SK-N-SH (cell line): ENCODE results near the gene TRMT1L. TPM values are rescaled to one million over a fixed set of nuclear protein-coding genes. Genes with fewer than 3 reads are reported as not detected.

ENCODE experiments used
- CTCF ChIA-PET: fragments of 300-600, 350-600 bp; formaldehyde crosslinking; extraction: SDS; loops from one replicate; lab custom pipeline; 2021; lab: Yijun Ruan, JAX
- POLR2A ChIA-PET: fragments of 350-600 bp; sonication (Branson Sonifier 250); formaldehyde crosslinking; extraction: SDS; loops from one replicate; lab custom pipeline; 2020; ENCODE audit warnings: antibody characterized with exemption, inconsistent platforms; lab: Yijun Ruan, JAX
- DNase-seq: peaks from one replicate; pipeline ENCODE4 v3.0.0; 2012
- H2AFZ ChIP-seq: fragments of 200-600 bp; sonication (generic); 2 replicates; pipeline ENCODE4 v1.8.1; 2016; ENCODE audit warnings: antibody characterized with exemption, mild to moderate bottlenecking, low read depth
- H3F3A ChIP-seq: fragments of 200-600 bp; sonication (generic); replicated peaks from 2 replicates; pipeline ENCODE3; 2016; ENCODE audit warnings: antibody characterized with exemption, mild to moderate bottlenecking; ENCODE audit not compliant: insufficient read depth
- H3K27ac ChIP-seq, 2 experiments: fragments of 200-500 bp in 1 of 2; fragments of 200-600 bp in 1 of 2; sonication (Bioruptor generic) in 1 of 2; sonication (generic), shearing (Covaris generic) in 1 of 2; 2 replicates each; pipeline versions ENCODE4 v1.5.1 to v1.6.1; 2014 to 2016; ENCODE audit warnings: low read depth in 2 of 2, inconsistent platforms in 1 of 2, low read length in 1 of 2, mild to moderate bottlenecking in 1 of 2, mixed read lengths in 1 of 2
- H3K27me3 ChIP-seq: fragments of 200-600 bp; sonication (generic), shearing (Covaris generic); 2 replicates; pipeline ENCODE4 v1.6.1; 2016; ENCODE audit warnings: mixed run types; ENCODE audit not compliant: insufficient read depth
- H3K36me3 ChIP-seq, 2 experiments: fragments of 200-500 bp in 1 of 2; fragments of 200-600 bp in 1 of 2; sonication (Bioruptor generic) in 1 of 2; sonication (generic) in 1 of 2; replicated peaks in 1 of 2; 2 replicates each; pipeline versions ENCODE3 to v1.5.1; 2014 to 2016; ENCODE audit warnings: low read length in 1 of 2, mild to moderate bottlenecking in 1 of 2; ENCODE audit not compliant: insufficient read depth in 2 of 2, control insufficient read depth in 1 of 2
- H3K4me1 ChIP-seq, 2 experiments: fragments of 200-500 bp in 1 of 2; fragments of 200-600 bp in 1 of 2; sonication (Bioruptor generic) in 1 of 2; sonication (generic), shearing (Covaris generic) in 1 of 2; 2 replicates each; pipeline versions ENCODE4 v1.5.1 to v1.6.1; 2014 to 2016; ENCODE audit warnings: low read depth in 1 of 2, low read length in 1 of 2, mixed run types in 1 of 2; ENCODE audit not compliant: insufficient read depth in 2 of 2, control insufficient read depth in 1 of 2
- H3K4me2 ChIP-seq: fragments of 200-600 bp; sonication (generic), shearing (Covaris generic); 2 replicates; pipeline ENCODE4 v1.6.1; 2017; ENCODE audit warnings: mixed run types
- H3K4me3 ChIP-seq, 2 experiments: fragments of 200-500 bp in 1 of 2; fragments of 200-600 bp in 1 of 2; sonication (Bioruptor generic) in 1 of 2; sonication (generic), shearing (Covaris generic) in 1 of 2; 2 replicates each; pipeline versions ENCODE4 v1.5.1 to v1.8.1; 2014 to 2016; ENCODE audit warnings: low read depth in 2 of 2, inconsistent platforms in 1 of 2, low read length in 1 of 2, mild to moderate bottlenecking in 1 of 2, mixed read lengths in 1 of 2, moderate library complexity in 1 of 2
- H3K79me2 ChIP-seq: fragments of 200-600 bp; sonication (generic); 2 replicates; pipeline ENCODE4 v1.8.1; 2017; ENCODE audit warnings: mild to moderate bottlenecking; ENCODE audit not compliant: insufficient read depth
- H3K9ac ChIP-seq: fragments of 200-600 bp; sonication (generic); 2 replicates; pipeline ENCODE4 v1.6.1; 2017; ENCODE audit warnings: mixed run types
- H3K9me2 ChIP-seq: fragments of 200-600 bp; sonication (generic); 2 replicates; pipeline ENCODE4 v1.6.1; 2017; ENCODE audit warnings: mixed run types
- H3K9me3 ChIP-seq: fragments of 200-600 bp; sonication (generic); 2 replicates; pipeline ENCODE4 v1.6.1; 2017; ENCODE audit warnings: mixed run types, mild to moderate bottlenecking, moderate library complexity
- H4K20me1 ChIP-seq: fragments of 200-600 bp; sonication (generic); 2 replicates; pipeline ENCODE4 v1.6.1; 2017; ENCODE audit warnings: mild to moderate bottlenecking, mixed run types; ENCODE audit not compliant: insufficient read depth
- EZH2phosphoT487 ChIP-seq: fragments of 200-600 bp; sonication (generic); IDR thresholded peaks from 2 replicates; pipeline ENCODE4 v1.6.1; 2017; ENCODE audit warnings: low read depth, mixed run types, mild to moderate bottlenecking, antibody characterized with exemption, moderate library complexity, borderline replicate concordance
- GATA2 ChIP-seq: sonication (generic); formaldehyde crosslinking; IDR thresholded peaks from 2 replicates; pipeline ENCODE4 v1.5.0; 2020; ENCODE audit warnings: mild to moderate bottlenecking, missing genetic modification reagents
- JUND ChIP-seq: IDR thresholded peaks from 2 replicates; pipeline ENCODE4 v1.4.0; 2012
- MAX ChIP-seq: IDR thresholded peaks from 2 replicates; pipeline ENCODE4 v1.4.0; 2012; ENCODE audit warnings: low read depth
- MEF2A ChIP-seq: IDR thresholded peaks from 2 replicates; pipeline ENCODE4 v1.4.0; 2012; ENCODE audit warnings: low read depth, borderline replicate concordance
- NRF1 ChIP-seq: IDR thresholded peaks from 2 replicates; pipeline ENCODE4 v1.6.1; 2012; ENCODE audit warnings: low read depth, mild to moderate bottlenecking, low read length
- PBX3 ChIP-seq: IDR thresholded peaks from 2 replicates; pipeline ENCODE4; 2012
- POLR2AphosphoS5 ChIP-seq: IDR thresholded peaks from 2 replicates; pipeline ENCODE4 v1.6.1; 2012; ENCODE audit warnings: low read depth, low read length
- RAD21 ChIP-seq: IDR thresholded peaks from 2 replicates; pipeline ENCODE4 v1.6.1; 2012; ENCODE audit warnings: mild to moderate bottlenecking, low read length
- RCOR1 ChIP-seq: fragments of 150-350 bp; IDR thresholded peaks from 2 replicates; pipeline ENCODE4 v1.6.1; 2017; ENCODE audit warnings: antibody characterized with exemption, low read length
- RXRA ChIP-seq: IDR thresholded peaks from 2 replicates; pipeline ENCODE4 v1.4.0; 2012; ENCODE audit warnings: low read depth, mild to moderate bottlenecking, borderline replicate concordance
- TCF12 ChIP-seq: IDR thresholded peaks from 2 replicates; pipeline ENCODE4 v1.4.0; 2012
- ZBTB33 ChIP-seq: IDR thresholded peaks from 2 replicates; pipeline ENCODE4 v1.4.0; 2012; ENCODE audit warnings: low read depth, borderline replicate concordance
- WGBS: methylation state at CpG from one replicate; pipeline ENCODE4 v1.1.6; 2017; ENCODE audit warnings: low lambda C conversion rate; 5-methylcytosine and 5-hydroxymethylcytosine counted together
- polyA plus RNA-seq, 3 experiments: library from polyadenylated mRNA; depleted of rRNA; stranded (reverse); fragments of >200 nt; gene quantifications; 2 replicates each; pipeline ENCODE4 v1.2.3, GENCODE V29; 2012
- TF ChIP-seq, protein P1 (sequence below): IDR thresholded peaks from 2 replicates; pipeline ENCODE4 v1.6.1; 2012; ENCODE audit warnings: mild to moderate bottlenecking, low read depth, low read length, moderate library complexity
- TF ChIP-seq, protein P2 (sequence below): fragments of 150-350 bp; IDR thresholded peaks from 2 replicates; pipeline ENCODE4 v1.6.1; 2016; ENCODE audit warnings: mild to moderate bottlenecking, low read depth, low read length
- TF ChIP-seq, protein P3 (sequence below): fragments of 200-600 bp; sonication (generic); IDR thresholded peaks from 2 replicates; pipeline ENCODE4 v1.6.1; 2017; ENCODE audit warnings: antibody characterized with exemption, mild to moderate bottlenecking, moderate library complexity

Gene TRMT1L
- polyA plus RNA-seq, 1 of the 3 experiments (the other 2 are of a cell fraction), result 12.2 TPM

DNA sequence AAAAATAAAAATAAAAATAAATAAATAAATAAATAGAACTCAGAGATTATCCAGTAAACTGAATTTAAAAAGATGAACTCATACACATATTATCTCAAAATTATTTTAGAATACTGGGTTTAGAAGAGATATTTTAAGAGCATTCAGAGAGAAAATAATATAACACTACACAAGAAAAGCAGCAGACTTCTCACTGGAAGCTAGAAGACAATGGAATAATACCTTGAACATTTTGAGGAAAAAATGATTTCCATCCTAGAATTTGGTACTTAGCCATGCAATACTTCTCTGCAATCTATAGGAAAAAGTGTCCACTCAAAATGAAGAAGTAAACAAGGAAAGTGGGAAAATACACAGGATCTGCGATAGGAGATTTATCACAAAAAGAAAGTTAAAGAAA is 24.2 kb downstream of the TRMT1L start:
- Histone ChIP-seq H3K79me2 (no peaks in the 10 kb centered on the region), H3K27ac (no peak overlapping the region), H3K4me2 (no peak overlapping the region), H3F3A (peaks cover 7% of the 10 kb centered on the region), H3K4me1 (no peaks in the 10 kb centered on the region), H3K27me3 (no peaks in the 10 kb centered on the region), H3K9ac (no peak overlapping the region), H3K4me3 (no peak overlapping the region), H3K9me3 (peaks cover 11% of the 10 kb centered on the region; the same call in 1 of the 2 replicates), H3K9me2 (no peaks in the 10 kb centered on the region), H4K20me1 (no peaks in the 10 kb centered on the region), H2AFZ (no peak overlapping the region), H3K36me3 (peaks cover 61 to 85% of the 10 kb centered on the region in 2 experiments)
- WGBS, result 100% methylated on average over 1 of the region's 1 CpG
- CTCF ChIA-PET, result interaction anchor here (0.6 to 1.2 kb wide), 2 partner anchors 15 to 1013 kb away, joined by 3 read pairs; no protein-coding TSS in a partner anchor
- DNase-seq, result no peak
- TF ChIP-seq RAD21, result no peak
- no peak for TF ChIP-seq TCF12
- no peak for TF ChIP-seq PBX3
- TF ChIP-seq RCOR1, result no peak
- no peak for TF ChIP-seq JUND
- TF ChIP-seq RXRA, result no peak
- no peak for TF ChIP-seq EZH2phosphoT487
- TF ChIP-seq, protein P1, sequence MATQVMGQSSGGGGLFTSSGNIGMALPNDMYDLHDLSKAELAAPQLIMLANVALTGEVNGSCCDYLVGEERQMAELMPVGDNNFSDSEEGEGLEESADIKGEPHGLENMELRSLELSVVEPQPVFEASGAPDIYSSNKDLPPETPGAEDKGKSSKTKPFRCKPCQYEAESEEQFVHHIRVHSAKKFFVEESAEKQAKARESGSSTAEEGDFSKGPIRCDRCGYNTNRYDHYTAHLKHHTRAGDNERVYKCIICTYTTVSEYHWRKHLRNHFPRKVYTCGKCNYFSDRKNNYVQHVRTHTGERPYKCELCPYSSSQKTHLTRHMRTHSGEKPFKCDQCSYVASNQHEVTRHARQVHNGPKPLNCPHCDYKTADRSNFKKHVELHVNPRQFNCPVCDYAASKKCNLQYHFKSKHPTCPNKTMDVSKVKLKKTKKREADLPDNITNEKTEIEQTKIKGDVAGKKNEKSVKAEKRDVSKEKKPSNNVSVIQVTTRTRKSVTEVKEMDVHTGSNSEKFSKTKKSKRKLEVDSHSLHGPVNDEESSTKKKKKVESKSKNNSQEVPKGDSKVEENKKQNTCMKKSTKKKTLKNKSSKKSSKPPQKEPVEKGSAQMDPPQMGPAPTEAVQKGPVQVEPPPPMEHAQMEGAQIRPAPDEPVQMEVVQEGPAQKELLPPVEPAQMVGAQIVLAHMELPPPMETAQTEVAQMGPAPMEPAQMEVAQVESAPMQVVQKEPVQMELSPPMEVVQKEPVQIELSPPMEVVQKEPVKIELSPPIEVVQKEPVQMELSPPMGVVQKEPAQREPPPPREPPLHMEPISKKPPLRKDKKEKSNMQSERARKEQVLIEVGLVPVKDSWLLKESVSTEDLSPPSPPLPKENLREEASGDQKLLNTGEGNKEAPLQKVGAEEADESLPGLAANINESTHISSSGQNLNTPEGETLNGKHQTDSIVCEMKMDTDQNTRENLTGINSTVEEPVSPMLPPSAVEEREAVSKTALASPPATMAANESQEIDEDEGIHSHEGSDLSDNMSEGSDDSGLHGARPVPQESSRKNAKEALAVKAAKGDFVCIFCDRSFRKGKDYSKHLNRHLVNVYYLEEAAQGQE, result no peak
- no peak for TF ChIP-seq MAX
- TF ChIP-seq GATA2 (CRISPR knock-in tag), result no peak
- TF ChIP-seq ZBTB33, result no peak
- TF ChIP-seq NRF1, result no peak
- TF ChIP-seq, protein P2, sequence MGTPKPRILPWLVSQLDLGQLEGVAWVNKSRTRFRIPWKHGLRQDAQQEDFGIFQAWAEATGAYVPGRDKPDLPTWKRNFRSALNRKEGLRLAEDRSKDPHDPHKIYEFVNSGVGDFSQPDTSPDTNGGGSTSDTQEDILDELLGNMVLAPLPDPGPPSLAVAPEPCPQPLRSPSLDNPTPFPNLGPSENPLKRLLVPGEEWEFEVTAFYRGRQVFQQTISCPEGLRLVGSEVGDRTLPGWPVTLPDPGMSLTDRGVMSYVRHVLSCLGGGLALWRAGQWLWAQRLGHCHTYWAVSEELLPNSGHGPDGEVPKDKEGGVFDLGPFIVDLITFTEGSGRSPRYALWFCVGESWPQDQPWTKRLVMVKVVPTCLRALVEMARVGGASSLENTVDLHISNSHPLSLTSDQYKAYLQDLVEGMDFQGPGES, result no peak
- TF ChIP-seq MEF2A, result no peak
- no peak for TF ChIP-seq POLR2AphosphoS5
- TF ChIP-seq, protein P3, sequence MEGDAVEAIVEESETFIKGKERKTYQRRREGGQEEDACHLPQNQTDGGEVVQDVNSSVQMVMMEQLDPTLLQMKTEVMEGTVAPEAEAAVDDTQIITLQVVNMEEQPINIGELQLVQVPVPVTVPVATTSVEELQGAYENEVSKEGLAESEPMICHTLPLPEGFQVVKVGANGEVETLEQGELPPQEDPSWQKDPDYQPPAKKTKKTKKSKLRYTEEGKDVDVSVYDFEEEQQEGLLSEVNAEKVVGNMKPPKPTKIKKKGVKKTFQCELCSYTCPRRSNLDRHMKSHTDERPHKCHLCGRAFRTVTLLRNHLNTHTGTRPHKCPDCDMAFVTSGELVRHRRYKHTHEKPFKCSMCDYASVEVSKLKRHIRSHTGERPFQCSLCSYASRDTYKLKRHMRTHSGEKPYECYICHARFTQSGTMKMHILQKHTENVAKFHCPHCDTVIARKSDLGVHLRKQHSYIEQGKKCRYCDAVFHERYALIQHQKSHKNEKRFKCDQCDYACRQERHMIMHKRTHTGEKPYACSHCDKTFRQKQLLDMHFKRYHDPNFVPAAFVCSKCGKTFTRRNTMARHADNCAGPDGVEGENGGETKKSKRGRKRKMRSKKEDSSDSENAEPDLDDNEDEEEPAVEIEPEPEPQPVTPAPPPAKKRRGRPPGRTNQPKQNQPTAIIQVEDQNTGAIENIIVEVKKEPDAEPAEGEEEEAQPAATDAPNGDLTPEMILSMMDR, result no peak
- POLR2A ChIA-PET, result no interaction called here
